ENCODE results near the gene MKKS.
A peak's percentile ranks its signal among the peaks of the same experiment; 100 is the strongest.
"Not testable (repeated sequence)": the region's sequence is repeated elsewhere in the genome, so short reads cannot be mapped to it uniquely, and the experiment has no call there.

MKKS gene

GRCh38 chr20:10449270-10449669 is 15.2 kb upstream of the MKKS start:
- no peak for DNase-seq

- DNase-seq = no peak
Observed at GRCh38 chr20:10448270-10449156, 14.5 kb upstream of the MKKS start.

GRCh38 chr20:10447028-10447427 is 13.0 kb upstream of the MKKS start:
- DNase-seq = no peak

- DNase-seq = no peak
Observed at GRCh38 chr20:10445758-10446157, 11.7 kb upstream of the MKKS start.

- DNase-seq = no peak
Observed at GRCh38 chr20:10443936-10444335, 9.9 kb upstream of the MKKS start.

- DNase-seq = no peak
Observed at GRCh38 chr20:10438217-10438616, 4.2 kb upstream of the MKKS start.

- no peak for DNase-seq
Observed at GRCh38 chr20:10436053-10436699, 2.2 kb upstream of the MKKS start.

- DNase-seq = peak; percentile 47 to 96 (median 90)
Observed at GRCh38 chr20:10434832-10435812, 1.1 kb upstream of the MKKS start, which contains the start of gene SLX4IP. Gene SLX4IP (plus strand): TSS chr20:10435305. CDS start chr20:10458205, 22,900 bp downstream.

GRCh38 chr20:10434467-10434831 is 427 bp upstream of the MKKS start:
- peak; percentile 46 to 98 (median 90) for DNase-seq

- DNase-seq = no peak
Observed at GRCh38 chr20:10433014-10433622, 904 bp downstream of the MKKS start.

GRCh38 chr20:10432079-10432478 is 1.9 kb downstream of the MKKS start:
- DNase-seq = no peak

- no peak for DNase-seq
Observed at GRCh38 chr20:10430704-10431103, 3.3 kb downstream of the MKKS start.

- no peak for DNase-seq
Observed at GRCh38 chr20:10430000-10430466, 4.0 kb downstream of the MKKS start.

- no peak for DNase-seq
Observed at GRCh38 chr20:10429443-10429981, 4.5 kb downstream of the MKKS start.

- no peak for DNase-seq
Observed at GRCh38 chr20:10428008-10428407, 6.0 kb downstream of the MKKS start.

- peak in 23 of 58 donors; percentile 5 to 76 (median 25) for DNase-seq
Observed at GRCh38 chr20:10427060-10427692, 6.8 kb downstream of the MKKS start.

GRCh38 chr20:10423735-10424134 is 10.3 kb downstream of the MKKS start:
- no peak for DNase-seq

GRCh38 chr20:10419550-10420133 is 14.4 kb downstream of the MKKS start:
- DNase-seq = no peak

GRCh38 chr20:10417218-10417617 is 16.8 kb downstream of the MKKS start:
- DNase-seq = not testable (repeated sequence)
